ENCODE results near the gene ITPK1.

Gene ITPK1

DNA sequence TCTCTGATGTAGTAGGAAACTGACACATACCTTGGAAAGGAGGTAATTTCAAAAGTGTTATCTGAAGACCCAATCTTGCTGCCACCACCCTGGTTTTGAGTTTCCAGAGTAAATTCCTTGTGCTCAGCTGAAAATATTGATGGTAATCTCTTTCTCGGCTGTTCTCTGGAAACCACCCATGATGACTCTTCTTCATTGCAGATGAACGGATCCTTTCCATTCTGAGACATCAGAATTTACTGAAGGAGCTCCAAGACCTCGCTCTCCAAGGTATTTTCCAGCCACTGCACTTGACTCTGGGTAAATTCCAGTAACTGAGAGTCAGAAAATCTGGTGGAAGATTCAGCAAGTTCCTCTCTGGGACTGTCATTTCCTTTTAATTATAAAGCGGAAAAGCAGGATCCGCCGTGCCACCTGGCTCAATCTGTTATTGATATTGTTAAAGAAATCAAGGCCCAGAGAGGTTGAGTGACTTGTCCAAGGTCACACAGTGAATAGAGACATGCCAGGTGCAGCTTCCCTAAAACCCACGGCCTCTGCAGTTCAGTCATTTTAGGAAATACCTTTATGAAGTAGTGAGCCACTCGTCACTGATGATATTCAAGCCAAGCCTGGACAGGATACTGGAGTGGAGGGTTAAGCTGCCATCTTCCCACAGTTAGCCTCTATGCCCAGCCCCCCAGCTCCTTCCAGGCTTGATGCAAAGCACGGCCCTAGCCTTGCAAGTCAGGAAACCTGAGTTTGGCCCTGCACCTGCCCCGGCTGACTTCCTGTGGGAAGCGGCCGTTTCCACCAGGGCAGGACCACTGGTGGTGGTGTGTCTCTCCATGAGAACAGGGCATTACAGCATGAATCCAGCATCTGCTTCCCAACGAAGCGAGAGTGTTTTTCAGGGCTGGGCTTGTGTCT is 188.1 kb downstream of the ITPK1 start:
- TF ChIP-seq, protein P1, sequence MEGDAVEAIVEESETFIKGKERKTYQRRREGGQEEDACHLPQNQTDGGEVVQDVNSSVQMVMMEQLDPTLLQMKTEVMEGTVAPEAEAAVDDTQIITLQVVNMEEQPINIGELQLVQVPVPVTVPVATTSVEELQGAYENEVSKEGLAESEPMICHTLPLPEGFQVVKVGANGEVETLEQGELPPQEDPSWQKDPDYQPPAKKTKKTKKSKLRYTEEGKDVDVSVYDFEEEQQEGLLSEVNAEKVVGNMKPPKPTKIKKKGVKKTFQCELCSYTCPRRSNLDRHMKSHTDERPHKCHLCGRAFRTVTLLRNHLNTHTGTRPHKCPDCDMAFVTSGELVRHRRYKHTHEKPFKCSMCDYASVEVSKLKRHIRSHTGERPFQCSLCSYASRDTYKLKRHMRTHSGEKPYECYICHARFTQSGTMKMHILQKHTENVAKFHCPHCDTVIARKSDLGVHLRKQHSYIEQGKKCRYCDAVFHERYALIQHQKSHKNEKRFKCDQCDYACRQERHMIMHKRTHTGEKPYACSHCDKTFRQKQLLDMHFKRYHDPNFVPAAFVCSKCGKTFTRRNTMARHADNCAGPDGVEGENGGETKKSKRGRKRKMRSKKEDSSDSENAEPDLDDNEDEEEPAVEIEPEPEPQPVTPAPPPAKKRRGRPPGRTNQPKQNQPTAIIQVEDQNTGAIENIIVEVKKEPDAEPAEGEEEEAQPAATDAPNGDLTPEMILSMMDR (IDR thresholded peaks at IDR 0.05; ENCODE audit: insufficient read depth, missing control alignments) = no peak
- FAIRE-seq = no peak
- DNase-seq (ENCODE audit: insufficient read length, low spot score) = no peak

DNA sequence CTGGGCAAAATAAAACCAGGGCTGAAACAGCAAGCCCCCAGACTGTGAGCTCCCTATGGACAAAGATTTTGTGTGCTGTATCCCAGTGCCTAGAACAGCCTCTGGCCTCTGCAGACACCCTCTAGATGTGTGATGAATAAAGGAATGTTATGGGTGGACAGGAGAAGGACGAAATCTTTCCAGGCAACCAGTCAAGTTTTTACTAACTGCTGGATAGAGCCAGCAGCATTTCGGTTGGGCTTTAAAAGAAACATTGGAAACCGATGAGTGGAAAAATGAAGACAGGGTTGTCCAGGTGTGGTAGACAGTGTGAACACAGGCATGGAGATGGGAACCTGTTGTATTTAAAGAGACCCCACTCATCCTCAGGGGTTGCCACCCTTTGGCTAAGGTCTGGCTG is 188.8 kb downstream of the ITPK1 start:
- no peak for DNase-seq (ENCODE audit: insufficient read length, low spot score)
- TF ChIP-seq, protein P1 (IDR thresholded peaks at IDR 0.05; ENCODE audit: insufficient read depth, missing control alignments) = no peak
- FAIRE-seq = no peak

DNA sequence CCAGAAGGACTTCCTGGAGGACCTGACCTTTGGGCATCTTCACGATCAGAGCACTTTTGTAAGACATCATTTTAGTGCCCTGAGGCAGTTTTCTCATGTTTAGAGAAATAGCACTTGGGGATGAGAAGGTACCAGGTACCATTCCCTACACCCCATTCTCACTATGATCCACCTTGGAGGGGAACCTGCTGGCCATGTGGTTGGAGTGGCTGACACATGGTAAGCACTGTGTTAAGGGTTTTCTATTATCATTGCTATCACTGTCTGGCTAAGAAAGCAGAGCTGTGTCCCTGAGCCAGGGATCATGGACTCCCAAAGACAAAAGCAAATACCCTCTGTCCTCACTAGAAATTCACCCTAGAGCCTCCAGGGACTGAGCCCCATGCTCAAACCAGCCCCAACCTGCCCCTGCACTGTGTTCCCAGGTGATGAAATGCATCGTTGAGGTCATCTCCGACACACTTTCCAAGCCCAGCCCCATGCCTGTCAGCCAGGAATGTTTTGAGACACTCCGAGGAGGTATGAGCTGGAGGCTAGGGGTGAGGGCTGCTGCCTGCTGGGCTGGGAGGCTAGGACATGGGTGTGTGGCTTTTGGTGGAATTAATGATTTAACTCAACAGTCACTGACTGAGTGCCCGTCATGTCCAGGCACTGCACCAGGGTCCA is 189.4 kb downstream of the ITPK1 start:
- TF ChIP-seq, protein P1 (IDR thresholded peaks at IDR 0.05; ENCODE audit: insufficient read depth, missing control alignments) = no peak
- DNase-seq (ENCODE audit: insufficient read length, low spot score) = no peak
- no peak for FAIRE-seq

DNA sequence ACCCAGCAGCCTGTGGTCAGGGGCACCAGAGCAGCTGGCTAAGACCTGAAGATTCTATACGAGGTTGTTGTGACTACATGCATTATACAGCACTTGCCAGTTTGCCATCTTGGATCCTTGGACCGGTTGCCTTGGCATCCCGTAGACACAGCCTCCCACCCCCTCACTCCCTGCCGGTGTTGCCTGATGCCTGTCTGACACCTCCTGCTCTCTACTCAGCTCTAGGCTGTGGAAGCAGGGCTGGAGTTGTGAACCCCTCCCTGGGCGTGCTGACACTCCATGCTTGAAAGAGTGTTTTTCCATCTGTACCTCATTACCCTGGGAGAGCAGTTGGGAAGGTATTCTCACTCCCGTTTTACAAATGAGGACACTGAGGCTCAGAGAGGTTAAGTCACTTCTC is 190.3 kb downstream of the ITPK1 start:
- DNase-seq (ENCODE audit: insufficient read length, low spot score) (no peak), FAIRE-seq (no peak)
- TF ChIP-seq, protein P1 (IDR thresholded peaks at IDR 0.05; ENCODE audit: insufficient read depth, missing control alignments) = no peak

DNA sequence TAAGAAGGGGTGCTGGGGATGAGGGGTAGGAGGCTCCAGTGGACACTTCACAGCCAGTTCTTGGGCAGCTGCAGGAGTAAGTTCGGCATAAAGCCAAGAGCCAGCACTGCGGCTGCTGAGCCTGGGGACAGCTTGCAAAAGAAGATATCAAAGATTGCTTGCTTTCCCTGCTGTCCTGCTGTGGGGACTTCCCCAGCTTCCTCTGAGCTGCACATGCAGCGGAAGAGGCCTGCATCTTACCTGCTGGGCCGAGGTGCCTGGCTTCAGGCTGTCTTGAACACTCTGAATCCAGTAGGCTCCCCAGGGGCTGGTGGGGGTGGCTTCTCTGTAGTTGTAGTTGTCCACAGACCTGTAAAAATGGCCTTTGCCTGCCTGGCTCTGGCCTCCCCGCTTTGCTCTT is 191.5 kb downstream of the ITPK1 start:
- FAIRE-seq = no peak
- no peak for DNase-seq (ENCODE audit: insufficient read length, low spot score)
- TF ChIP-seq, protein P1 (IDR thresholded peaks at IDR 0.05; ENCODE audit: insufficient read depth, missing control alignments) = no peak

DNA sequence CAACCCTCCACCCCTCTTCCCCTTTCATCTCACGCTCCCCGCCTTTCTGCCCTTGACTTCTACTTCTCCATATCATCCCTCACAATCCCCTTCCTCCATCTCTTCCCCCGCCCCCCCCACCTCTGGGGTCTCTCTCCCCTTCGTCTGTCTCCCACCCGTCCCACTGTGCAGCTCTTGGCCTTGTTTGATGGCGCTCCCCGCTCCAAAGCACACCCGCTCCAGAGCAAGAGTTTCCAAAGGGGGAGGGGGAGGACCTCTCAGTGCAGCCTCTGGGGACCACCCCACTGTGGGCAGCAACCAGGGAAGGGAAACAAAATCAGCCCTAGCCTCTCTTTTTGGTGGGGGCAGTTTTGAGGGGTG is 192.0 kb downstream of the ITPK1 start:
- no peak for FAIRE-seq
- no peak for DNase-seq (ENCODE audit: insufficient read length, low spot score)
- TF ChIP-seq, protein P1 (IDR thresholded peaks at IDR 0.05; ENCODE audit: insufficient read depth, missing control alignments) = no peak

Data from D721Med (cell line).